Heart left ventricle (tissue), 13 donors: ENCODE measurements around the gene FTO.

Experiments used
- POLR2A ChIP-seq, 2 donors: fragments of 450-650 bp; IDR thresholded peaks; one replicate each; pipeline ENCODE4 v1.6.1; 2017; ENCODE audit warnings: antibody characterized with exemption in 2 of 2, mild to moderate bottlenecking in 2 of 2, moderate library complexity in 2 of 2
- TF ChIP-seq, protein P1 (sequence below), 12 donors: fragments of 200-600 bp; sonication (generic) in 4 of 12; IDR thresholded peaks; one replicate each; pipeline versions ENCODE4 v1.5.0 to v1.8.0; 2018 to 2022; ENCODE audit warnings: antibody characterized with exemption in 12 of 12, mild to moderate bottlenecking in 5 of 12
- donor health status: ischemic (EF 13 %, LVEDD 7.1; RV severe dilation, severe dysfunction).
- donor health status: DM: no; HTN: yes; CAD: no.
- donor health status: DM: no; HTN: no; CAD: no.
- donor health status: ischemic (EF 25% LVEDD 6.9; RV normal size, moderate dysfunction).
- donor health status: ischemic (EF 25% LVEDD 5.7; RV mildly dilated, moderate dysfunction).
- donor health status: ischemic (EF 35%, LVEDD 5.7; RV mildly dilated, moderate dysfunction).
- donor health status: nonischemic (EF 11% LVEDD 7.7; RV severe dilation, severe dysfunction).
- donor health status: DM: yes; HTN: yes; CAD: no.
- donor health status: PGD.
- donor health status: ischemic (EF 29% LVEDD 5.4; RV normal size, mild dysfunction).
- donor health status: nonischemic (EF 23%, LVEDD 6.1; RV moderate dilation, normal function).

- TF ChIP-seq, protein P1, sequence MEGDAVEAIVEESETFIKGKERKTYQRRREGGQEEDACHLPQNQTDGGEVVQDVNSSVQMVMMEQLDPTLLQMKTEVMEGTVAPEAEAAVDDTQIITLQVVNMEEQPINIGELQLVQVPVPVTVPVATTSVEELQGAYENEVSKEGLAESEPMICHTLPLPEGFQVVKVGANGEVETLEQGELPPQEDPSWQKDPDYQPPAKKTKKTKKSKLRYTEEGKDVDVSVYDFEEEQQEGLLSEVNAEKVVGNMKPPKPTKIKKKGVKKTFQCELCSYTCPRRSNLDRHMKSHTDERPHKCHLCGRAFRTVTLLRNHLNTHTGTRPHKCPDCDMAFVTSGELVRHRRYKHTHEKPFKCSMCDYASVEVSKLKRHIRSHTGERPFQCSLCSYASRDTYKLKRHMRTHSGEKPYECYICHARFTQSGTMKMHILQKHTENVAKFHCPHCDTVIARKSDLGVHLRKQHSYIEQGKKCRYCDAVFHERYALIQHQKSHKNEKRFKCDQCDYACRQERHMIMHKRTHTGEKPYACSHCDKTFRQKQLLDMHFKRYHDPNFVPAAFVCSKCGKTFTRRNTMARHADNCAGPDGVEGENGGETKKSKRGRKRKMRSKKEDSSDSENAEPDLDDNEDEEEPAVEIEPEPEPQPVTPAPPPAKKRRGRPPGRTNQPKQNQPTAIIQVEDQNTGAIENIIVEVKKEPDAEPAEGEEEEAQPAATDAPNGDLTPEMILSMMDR (IDR thresholded peaks at IDR 0.05): no peak
- no peak for TF ChIP-seq POLR2A (IDR thresholded peaks at IDR 0.05)
Measured at GRCh38 chr16:53864819-53865493, 161.0 kb downstream of the FTO start.
